Body of pancreas (tissue), 4 donors: ENCODE data around the gene DMRT3. TPM values are rescaled to one million over a fixed set of nuclear protein-coding genes. Genes with fewer than 3 reads are reported as not detected.
A peak's percentile ranks its signal among the peaks of the same experiment; 100 is the strongest.

Source experiments
- ATAC-seq: fragments of 150-250 bp; one replicate; pipeline ENCODE4 v1.9.1; 2016
- DNase-seq, 4 donors: peaks; one replicate each; pipeline ENCODE4 v3.0.0-alpha.2; 2019
- H3K27ac ChIP-seq, 4 donors: fragments of 200-600 bp; sonication (generic); 1 replicate in 3 of 4; 2 replicates in 1 of 4; pipeline versions ENCODE4 v1.5.1 to v1.6.1; 2016 to 2019; ENCODE audit warnings: mild to moderate bottlenecking in 1 of 4, mixed read lengths in 1 of 4, moderate library complexity in 1 of 4
- H3K27me3 ChIP-seq, 2 donors: fragments of 200-600 bp; sonication (generic); one replicate each; pipeline ENCODE4 v1.6.0; 2016; ENCODE audit warnings: mild to moderate bottlenecking in 1 of 2
- H3K36me3 ChIP-seq, 2 donors: fragments of 200-600 bp; sonication (generic); replicated peaks in 1 of 2; 2 replicates each; pipeline ENCODE4 v1.5.1; 2016; ENCODE audit warnings: low read depth in 2 of 2; ENCODE audit not compliant: insufficient read depth in 1 of 2
- H3K4me1 ChIP-seq: fragments of 200-600 bp; sonication (generic); one replicate; pipeline ENCODE4 v1.6.0; 2016
- H3K4me3 ChIP-seq, 2 donors: fragments of 200-600 bp; sonication (generic); 1 replicate in 1 of 2; 2 replicates in 1 of 2; pipeline ENCODE4 v1.5.1; 2016 to 2019
- H3K9me3 ChIP-seq, 3 donors: fragments of 200-600 bp; sonication (generic); 1 replicate in 2 of 3; 2 replicates in 1 of 3; pipeline ENCODE4 v1.5.1; 2016
- CTCF ChIP-seq, 7 experiments: fragments of 450-650 bp in 4 of 7; fragments of 200-600 bp in 3 of 7; sonication (generic) in 3 of 7; IDR thresholded peaks; one replicate each; pipeline ENCODE4 v1.5.1; 2016 to 2019; ENCODE audit warnings: antibody characterized with exemption in 7 of 7
- POLR2A ChIP-seq, 3 donors: fragments of 450-650 bp; IDR thresholded peaks; one replicate each; pipeline ENCODE4 v1.6.1; 2016; ENCODE audit warnings: antibody characterized with exemption in 3 of 3, mild to moderate bottlenecking in 2 of 3
- WGBS, 2 donors: methylation state at CpG; one replicate each; pipeline ENCODE4 v1.1.5; 2017; 5-methylcytosine and 5-hydroxymethylcytosine counted together
- intact Hi-C: fragments of 100-400 bp; cut with DNase I; formaldehyde crosslinking; loops from one replicate; pipeline ENCODE4 v1.15.1; 2023
- total RNA-seq, 2 donors: library from RNA; depleted of rRNA; stranded (reverse); fragments of >200 nt; gene quantifications; one replicate each; pipeline ENCODE4 v1.1.0, GENCODE V29; 2016

DMRT3 gene
- total RNA-seq, 2 donors from 2014 or later: not detected

DNA sequence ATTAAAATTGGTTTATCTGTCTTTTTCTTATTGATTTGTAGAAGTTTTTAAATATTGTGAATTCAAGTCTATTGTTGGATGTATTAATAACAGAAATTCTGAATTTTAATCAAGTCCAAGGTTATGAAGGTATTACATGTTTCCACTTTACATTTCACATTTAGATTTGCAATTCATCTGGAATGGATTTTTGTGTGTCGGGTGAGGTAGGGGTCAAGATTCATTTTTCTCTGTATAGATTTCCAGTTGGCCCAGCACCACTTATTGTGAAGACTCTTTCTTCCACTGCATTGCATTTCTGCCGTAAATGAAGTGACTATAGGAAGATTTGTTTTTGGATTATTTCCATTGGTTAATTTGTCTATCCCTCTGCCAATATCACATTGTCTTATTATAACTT lies 38.2 kb downstream of the DMRT3 start:
- no peak overlapping the region for H3K27ac ChIP-seq
- H3K4me3 ChIP-seq: no peak overlapping the region
- H3K9me3 ChIP-seq: no peaks in the 10 kb centered on the region
- TF ChIP-seq CTCF (IDR thresholded peaks at IDR 0.05): no peak
- TF ChIP-seq POLR2A (IDR thresholded peaks at IDR 0.05): no peak
- H3K4me1 ChIP-seq: no peaks in the 10 kb centered on the region
- WGBS, 2 donors: 80 to 93% methylated on average over 2 of the region's 2 CpGs
- no peaks in the 10 kb centered on the region for H3K36me3 ChIP-seq
- intact Hi-C loops: loop anchor here (5.0 kb wide), 1 partner anchor 122 kb away; no protein-coding TSS in a partner anchor
- H3K27me3 ChIP-seq: no peaks in the 10 kb centered on the region
- ATAC-seq (no peak), DNase-seq (no peak)

DNA sequence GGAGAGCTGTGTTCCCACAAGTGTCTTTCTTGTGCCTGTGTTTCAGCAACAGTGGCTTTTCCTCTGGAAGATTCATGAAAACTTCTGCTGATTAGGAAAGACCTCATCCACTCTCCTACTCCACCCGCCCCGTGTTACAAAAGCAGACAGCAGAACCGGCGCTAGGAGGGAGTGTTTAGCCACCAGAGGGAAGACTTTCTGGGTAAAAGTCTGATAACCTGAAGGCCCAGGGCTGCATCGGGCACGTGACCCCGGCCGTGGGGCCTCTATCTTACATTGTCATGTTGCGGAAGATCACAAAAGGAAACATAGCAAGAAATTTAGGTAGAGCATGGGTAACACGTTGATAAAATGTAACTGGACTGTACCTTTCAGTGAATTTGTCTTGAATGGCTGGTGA lies 41.7 kb downstream of the DMRT3 start:
- no peak overlapping the region for H3K4me3 ChIP-seq
- H3K9me3 ChIP-seq: no peaks in the 10 kb centered on the region
- no peaks in the 10 kb centered on the region for H3K27me3 ChIP-seq
- H3K27ac ChIP-seq: no peak overlapping the region
- intact Hi-C loops: no loop called here
- WGBS, 2 donors: 14 to 22% methylated on average over 9 to 10 of the region's 10 CpGs
- no peak for TF ChIP-seq POLR2A (IDR thresholded peaks at IDR 0.05)
- peak in 6 of 7 experiments; percentile 11 to 42 (median 29) for TF ChIP-seq CTCF (IDR thresholded peaks at IDR 0.05)
- ATAC-seq (no peak), DNase-seq (peak in 2 of 4 donors; percentile 12 to 40)
- no peaks in the 10 kb centered on the region for H3K4me1 ChIP-seq
- H3K36me3 ChIP-seq: no peaks in the 10 kb centered on the region

- DNase-seq: no peak
- no peaks in the 10 kb centered on the region for H3K36me3 ChIP-seq
- no peak overlapping the region for H3K4me3 ChIP-seq
- no peak overlapping the region for H3K27ac ChIP-seq
- WGBS, 2 donors: 78 to 94% methylated on average over 1 of the region's 1 CpG
- no peaks in the 10 kb centered on the region for H3K4me1 ChIP-seq
- no peaks in the 10 kb centered on the region for H3K9me3 ChIP-seq
- TF ChIP-seq CTCF (IDR thresholded peaks at IDR 0.05): no peak
- no peak for TF ChIP-seq POLR2A (IDR thresholded peaks at IDR 0.05)
- no peaks in the 10 kb centered on the region for H3K27me3 ChIP-seq
- intact Hi-C loops: no loop called here
- no peak for ATAC-seq
These were observed 47.7 kb downstream of the DMRT3 start for GRCh38 chr9:1024112-1024511.

DNA sequence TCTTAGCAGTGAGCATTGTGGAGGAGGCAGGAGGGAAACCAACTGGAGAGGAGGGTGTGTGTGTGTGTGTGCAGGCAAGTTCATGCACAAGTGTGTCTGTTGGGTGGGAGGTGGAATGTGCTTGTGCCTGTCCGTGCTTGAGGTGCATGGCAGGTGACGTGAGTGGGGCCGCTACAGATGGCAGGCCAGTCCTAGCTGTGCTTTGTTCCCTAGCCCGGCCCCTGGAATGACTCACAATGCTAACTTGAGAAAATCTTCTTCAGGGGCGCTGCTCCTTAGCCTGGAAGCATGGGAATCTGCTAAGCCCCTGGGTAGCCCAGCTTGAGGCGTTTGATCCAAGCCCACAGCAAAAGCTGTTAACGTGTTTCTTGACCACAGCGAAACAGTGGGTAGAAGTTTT lies 48.7 kb downstream of the DMRT3 start:
- DNase-seq: no peak
- Histone ChIP-seq H3K36me3 (no peaks in the 10 kb centered on the region), H3K27ac (no peak overlapping the region), H3K9me3 (no peaks in the 10 kb centered on the region), H3K27me3 (no peaks in the 10 kb centered on the region), H3K4me3 (no peak overlapping the region), H3K4me1 (no peaks in the 10 kb centered on the region)
- intact Hi-C loops: no loop called here
- 67 to 71% methylated on average over 8 of the region's 8 CpGs for WGBS, 2 donors
- no peak for ATAC-seq
- TF ChIP-seq POLR2A (IDR thresholded peaks at IDR 0.05) (no peak), CTCF (IDR thresholded peaks at IDR 0.05) (no peak)

- no peaks in the 10 kb centered on the region for H3K36me3 ChIP-seq
These were observed 49.8 kb downstream of the DMRT3 start for GRCh38 chr9:1026219-1026618.

More at GRCh38 chr9:1026219-1026618, 49.8 kb downstream of the DMRT3 start:
- no peaks in the 10 kb centered on the region for H3K4me1 ChIP-seq
- no peak for DNase-seq
- TF ChIP-seq POLR2A (IDR thresholded peaks at IDR 0.05): no peak
- no peak for TF ChIP-seq CTCF (IDR thresholded peaks at IDR 0.05)
- no peak for ATAC-seq
- no peak overlapping the region for H3K27ac ChIP-seq
- no peaks in the 10 kb centered on the region for H3K9me3 ChIP-seq
- no peaks in the 10 kb centered on the region for H3K27me3 ChIP-seq
- intact Hi-C loops: no loop called here
- H3K4me3 ChIP-seq: no peak overlapping the region
